Peyer's patch (tissue), 4 donors: Measurements from ENCODE around the gene GLIS1. TPM values are rescaled to one million over a fixed set of nuclear protein-coding genes. Genes with fewer than 3 reads are reported as not detected.

Experiments
- DNase-seq, 3 donors: peaks; one replicate each; pipeline ENCODE4 v3.0.0-alpha.2; 2017 to 2019
- H3K27ac ChIP-seq, 4 donors: fragments of 200-600 bp; sonication (generic); one replicate each; pipeline ENCODE4 v1.5.1; 2016 to 2019
- H3K27me3 ChIP-seq, 2 donors: fragments of 200-600 bp; sonication (generic); one replicate each; pipeline ENCODE4 v1.5.1; 2019
- H3K36me3 ChIP-seq, 3 donors: fragments of 200-600 bp; sonication (generic); one replicate each; pipeline ENCODE4 v1.5.1; 2016 to 2019
- H3K4me1 ChIP-seq, 4 donors: fragments of 200-600 bp; sonication (generic); one replicate each; pipeline ENCODE4 v1.5.1; 2016 to 2019
- H3K4me3 ChIP-seq, 4 donors: fragments of 200-600 bp; sonication (generic); 1 replicate in 3 of 4; 2 replicates in 1 of 4; pipeline ENCODE4 v1.5.1; 2016 to 2019; ENCODE audit warnings: mild to moderate bottlenecking in 1 of 4
- H3K9me3 ChIP-seq, 4 donors: fragments of 200-600 bp; sonication (generic); one replicate each; pipeline ENCODE4 v1.5.1; 2016 to 2019; ENCODE audit warnings: mild to moderate bottlenecking in 1 of 4
- CTCF ChIP-seq, 6 experiments: fragments of 450-650 bp in 4 of 6; fragments of 200-600 bp in 2 of 6; sonication (generic) in 1 of 6; IDR thresholded peaks; one replicate each; pipeline ENCODE4 v1.5.1; 2017 to 2019; ENCODE audit warnings: antibody characterized with exemption in 6 of 6, mild to moderate bottlenecking in 3 of 6, moderate library complexity in 1 of 6
- POLR2A ChIP-seq, 2 donors: fragments of 450-650 bp; IDR thresholded peaks; one replicate each; pipeline ENCODE4 v1.5.1; 2017; ENCODE audit warnings: antibody characterized with exemption in 2 of 2, mild to moderate bottlenecking in 2 of 2, moderate library complexity in 2 of 2
- total RNA-seq, 4 donors: library from RNA; depleted of rRNA; stranded (reverse); fragments of >200 nt; gene quantifications; one replicate each; pipeline ENCODE4 v1.1.0, GENCODE V29; 2016

The GLIS1 gene
- total RNA-seq, 4 donors from 2014 or later = 0.54 to 1.7 (median 0.66) TPM; not detected in 1

- TF ChIP-seq CTCF (IDR thresholded peaks at IDR 0.05) (no peak), POLR2A (IDR thresholded peaks at IDR 0.05) (no peak)
- H3K4me1 ChIP-seq = peaks cover 0 to 11% (median 0%) of the 10 kb centered on the region in 4 donors
- H3K36me3 ChIP-seq = no peaks in the 10 kb centered on the region
- H3K4me3 ChIP-seq = no peak overlapping the region
- H3K9me3 ChIP-seq = no peaks in the 10 kb centered on the region
- H3K27ac ChIP-seq = no peak overlapping the region
- H3K27me3 ChIP-seq = no peaks in the 10 kb centered on the region
- DNase-seq = no peak
These were observed 54.2 kb downstream of the GLIS1 start for GRCh38 chr1:53684741-53685140.

GRCh38 chr1:53683986-53684740 is 54.8 kb downstream of the GLIS1 start:
- TF ChIP-seq POLR2A (IDR thresholded peaks at IDR 0.05) (no peak), CTCF (IDR thresholded peaks at IDR 0.05) (no peak)
- no peaks in the 10 kb centered on the region for H3K36me3 ChIP-seq
- no peak overlapping the region for H3K4me3 ChIP-seq
- H3K27me3 ChIP-seq = no peaks in the 10 kb centered on the region
- H3K27ac ChIP-seq = no peak overlapping the region
- H3K9me3 ChIP-seq = no peaks in the 10 kb centered on the region
- peaks cover 0 to 11% (median 0%) of the 10 kb centered on the region in 4 donors for H3K4me1 ChIP-seq
- DNase-seq = no peak

- Histone ChIP-seq H3K4me1 (peaks cover 0 to 11% (median 0%) of the 10 kb centered on the region in 4 donors), H3K27me3 (no peaks in the 10 kb centered on the region)
These were observed 56.1 kb downstream of the GLIS1 start for GRCh38 chr1:53682881-53683280.

GRCh38 chr1:53681977-53682685 is 56.8 kb downstream of the GLIS1 start:
- Histone ChIP-seq H3K4me3 (no peak overlapping the region), H3K27me3 (no peaks in the 10 kb centered on the region), H3K36me3 (no peaks in the 10 kb centered on the region), H3K27ac (no peak overlapping the region), H3K4me1 (peaks cover 0 to 11% (median 0%) of the 10 kb centered on the region in 4 donors), H3K9me3 (no peaks in the 10 kb centered on the region)
- TF ChIP-seq CTCF (IDR thresholded peaks at IDR 0.05) = peak in 4 of 6 experiments; percentile 28 to 55 (median 50)
- TF ChIP-seq POLR2A (IDR thresholded peaks at IDR 0.05) = no peak
- DNase-seq = peak; percentile 20 to 77 (median 71)

More at GRCh38 chr1:53682881-53683280, 56.1 kb downstream of the GLIS1 start:
- DNase-seq = no peak
- no peaks in the 10 kb centered on the region for H3K36me3 ChIP-seq
- no peaks in the 10 kb centered on the region for H3K9me3 ChIP-seq
- H3K27ac ChIP-seq = no peak overlapping the region
- TF ChIP-seq POLR2A (IDR thresholded peaks at IDR 0.05) (no peak), CTCF (IDR thresholded peaks at IDR 0.05) (no peak)
- no peak overlapping the region for H3K4me3 ChIP-seq

GRCh38 chr1:53681351-53681976 is 57.5 kb downstream of the GLIS1 start:
- H3K27me3 ChIP-seq = no peaks in the 10 kb centered on the region
- no peak for TF ChIP-seq CTCF (IDR thresholded peaks at IDR 0.05)
- TF ChIP-seq POLR2A (IDR thresholded peaks at IDR 0.05) = no peak

More at GRCh38 chr1:53681351-53681976, 57.5 kb downstream of the GLIS1 start:
- Histone ChIP-seq H3K9me3 (no peaks in the 10 kb centered on the region), H3K36me3 (no peaks in the 10 kb centered on the region), H3K4me1 (peaks cover 0 to 11% (median 0%) of the 10 kb centered on the region in 4 donors), H3K27ac (no peak overlapping the region), H3K4me3 (no peak overlapping the region)
- DNase-seq = no peak
